GM23338 (cell line): ENCODE results near the gene A2ML1. TPM values are rescaled to one million over a fixed set of nuclear protein-coding genes. Genes with fewer than 3 reads are reported as not detected.

ENCODE experiments used
- ATAC-seq: fragments of 200-7000 bp; cut with Tn5 transposase; 3 replicates; pipeline ENCODE4 v1.9.1; 2020
- DNase-seq: peaks from one replicate; pipeline ENCODE4 v3.0.0-alpha.2; 2015; ENCODE audit warnings: low spot score
- H2AFZ ChIP-seq: fragments of 200-600 bp; sonication (generic); 2 replicates; pipeline ENCODE4 v1.8.0; 2016; ENCODE audit warnings: antibody characterized with exemption, mild to moderate bottlenecking, moderate library complexity
- H3F3A ChIP-seq: fragments of 200-600 bp; sonication (generic); replicated peaks from 2 replicates; pipeline ENCODE4 v1.8.0; 2017; ENCODE audit warnings: antibody characterized with exemption, mixed run types, low read depth
- H3K27ac ChIP-seq: fragments of 200-600 bp; sonication (generic); 2 replicates; pipeline ENCODE4 v1.6.1; 2016; ENCODE audit warnings: low read depth
- H3K27me3 ChIP-seq: fragments of 200-600 bp; sonication (generic); 2 replicates; pipeline ENCODE4 v1.8.0; 2016; ENCODE audit warnings: mild to moderate bottlenecking, mixed run types, moderate library complexity; ENCODE audit not compliant: insufficient read depth
- H3K36me3 ChIP-seq: fragments of 200-600 bp; sonication (generic); 2 replicates; pipeline ENCODE4 v1.8.0; 2016; ENCODE audit warnings: mild to moderate bottlenecking; ENCODE audit not compliant: insufficient read depth
- H3K4me1 ChIP-seq: fragments of 200-600 bp; sonication (generic); 2 replicates; pipeline ENCODE4 v1.8.0; 2016; ENCODE audit warnings: mild to moderate bottlenecking, moderate library complexity; ENCODE audit not compliant: insufficient read depth
- H3K4me2 ChIP-seq: fragments of 200-600 bp; sonication (generic); 2 replicates; pipeline ENCODE4 v1.7.1; 2017; ENCODE audit warnings: mixed run types
- H3K4me3 ChIP-seq: fragments of 200-600 bp; sonication (generic); 2 replicates; pipeline ENCODE4 v1.6.1; 2016; ENCODE audit warnings: mixed run types
- H3K79me2 ChIP-seq: fragments of 200-600 bp; sonication (generic); replicated peaks from 2 replicates; pipeline ENCODE4 v1.8.0; 2017; ENCODE audit warnings: mild to moderate bottlenecking; ENCODE audit not compliant: insufficient read depth
- H3K9me2 ChIP-seq: fragments of 200-600 bp; sonication (generic); 2 replicates; pipeline ENCODE4 v1.8.0; 2017; ENCODE audit not compliant: insufficient read depth
- H4K20me1 ChIP-seq: fragments of 200-600 bp; sonication (generic); replicated peaks from 2 replicates; pipeline ENCODE4 v1.8.0; 2017; ENCODE audit warnings: mild to moderate bottlenecking; ENCODE audit not compliant: insufficient read depth
- H3K27ac Mint-ChIP-seq: 2 replicates; pipeline ENCODE4 v1.8.0; 2020; ENCODE audit warnings: inconsistent platforms, mild to moderate bottlenecking, moderate library complexity, mixed read lengths
- H3K27me3 Mint-ChIP-seq: 3 replicates; pipeline ENCODE4 v1.8.0; 2022; ENCODE audit warnings: low read depth, mild to moderate bottlenecking, moderate library complexity, mixed read lengths, inconsistent platforms; ENCODE audit not compliant: insufficient read depth, poor library complexity
- H3K36me3 Mint-ChIP-seq: 3 replicates; pipeline ENCODE4 v1.8.0; 2021; ENCODE audit warnings: low read depth, mild to moderate bottlenecking, inconsistent platforms, moderate library complexity, mixed read lengths
- H3K4me1 Mint-ChIP-seq: 3 replicates; pipeline ENCODE4 v1.8.0; 2020; ENCODE audit warnings: mild to moderate bottlenecking, inconsistent platforms, mixed read lengths
- H3K4me3 Mint-ChIP-seq: 3 replicates; pipeline ENCODE4 v1.8.0; 2021; ENCODE audit warnings: moderate library complexity, mild to moderate bottlenecking, inconsistent platforms, mixed read lengths
- H3K9me3 Mint-ChIP-seq: 3 replicates; pipeline ENCODE4 v1.8.0; 2020; ENCODE audit warnings: moderate library complexity, mild to moderate bottlenecking, inconsistent platforms, mixed read lengths
- CREB1 ChIP-seq: fragments of 250-450 bp; sonication (Bioruptor Pico); IDR thresholded peaks from 2 replicates; pipeline ENCODE4 v1.5.0; 2020; ENCODE audit warnings: low read depth, mild to moderate bottlenecking, moderate library complexity
- CTCF ChIP-seq, 2 experiments: fragments of 200-600 bp in 1 of 2; sonication (generic) in 1 of 2; conservative IDR thresholded peaks; 2 replicates each; pipeline versions ENCODE4 v1.5.1 to v1.6.1; 2016 to 2017; ENCODE audit warnings: antibody characterized with exemption in 2 of 2, low read depth in 2 of 2, mild to moderate bottlenecking in 2 of 2, moderate library complexity in 1 of 2
- ETS1 ChIP-seq: IDR thresholded peaks from 2 replicates; pipeline ENCODE4 v1.6.1; 2016; ENCODE audit warnings: antibody characterized with exemption
- EZH2 ChIP-seq: fragments of 200-600 bp; sonication (generic); IDR thresholded peaks from one replicate; pipeline ENCODE4 v1.8.0; 2017; ENCODE audit warnings: antibody characterized with exemption, mild to moderate bottlenecking, low read depth; ENCODE audit not compliant: unreplicated experiment
- EZH2phosphoT487 ChIP-seq: fragments of 200-600 bp; sonication (generic); IDR thresholded peaks from one replicate; pipeline ENCODE4 v1.8.1; 2018; ENCODE audit warnings: antibody characterized with exemption; ENCODE audit not compliant: unreplicated experiment
- JUNB ChIP-seq: IDR thresholded peaks from one replicate; pipeline ENCODE4 v1.6.1; 2016; ENCODE audit warnings: antibody characterized with exemption; ENCODE audit not compliant: unreplicated experiment
- NANOG ChIP-seq: IDR thresholded peaks from 2 replicates; pipeline ENCODE4 v1.6.1; 2016; ENCODE audit warnings: antibody characterized with exemption, borderline replicate concordance
- POLR2AphosphoS5 ChIP-seq: IDR thresholded peaks from 2 replicates; pipeline ENCODE4 v1.6.1; 2016; ENCODE audit warnings: antibody characterized with exemption, low read depth
- STAT1 ChIP-seq: IDR thresholded peaks from one replicate; pipeline ENCODE4 v1.6.1; 2016; ENCODE audit warnings: antibody characterized with exemption; ENCODE audit not compliant: unreplicated experiment
- ZNF114 ChIP-seq: fragments of 250-450 bp; sonication (Bioruptor Pico); IDR thresholded peaks from 2 replicates; pipeline ENCODE4 v1.5.0; 2020; ENCODE audit warnings: mild to moderate bottlenecking, moderate library complexity
- ZNF331 ChIP-seq: fragments of 250-450 bp; sonication (Bioruptor Pico); IDR thresholded peaks from 2 replicates; pipeline ENCODE4 v1.5.0; 2020; ENCODE audit warnings: low read depth, mild to moderate bottlenecking, moderate library complexity
- ZNF462 ChIP-seq: fragments of 250-450 bp; sonication (Bioruptor Pico); IDR thresholded peaks from 2 replicates; pipeline ENCODE4 v1.5.0; 2020; ENCODE audit warnings: mild to moderate bottlenecking, moderate library complexity
- polyA plus RNA-seq: library from polyadenylated mRNA; unstranded; fragments of >200 nt; fragmentation: Nextera tagmentation; extraction: Ambion mirVana; gene quantifications from 2 replicates; pipeline ENCODE4 v1.2.1, GENCODE V29; 2016
- total RNA-seq: library from RNA; depleted of rRNA; stranded (reverse); fragments of >200 nt; shearing (Covaris generic); gene quantifications from 2 replicates; pipeline ENCODE4 v1.2.3, GENCODE V29; 2014
- TF ChIP-seq, protein P1 (sequence below): IDR thresholded peaks from one replicate; pipeline ENCODE4 v1.6.1; 2018; ENCODE audit warnings: antibody characterized with exemption; ENCODE audit not compliant: unreplicated experiment

The A2ML1 gene
- total and polyA plus RNA-seq, 2 experiments from 2014 or later = 3.8 to 6.0 TPM

DNA sequence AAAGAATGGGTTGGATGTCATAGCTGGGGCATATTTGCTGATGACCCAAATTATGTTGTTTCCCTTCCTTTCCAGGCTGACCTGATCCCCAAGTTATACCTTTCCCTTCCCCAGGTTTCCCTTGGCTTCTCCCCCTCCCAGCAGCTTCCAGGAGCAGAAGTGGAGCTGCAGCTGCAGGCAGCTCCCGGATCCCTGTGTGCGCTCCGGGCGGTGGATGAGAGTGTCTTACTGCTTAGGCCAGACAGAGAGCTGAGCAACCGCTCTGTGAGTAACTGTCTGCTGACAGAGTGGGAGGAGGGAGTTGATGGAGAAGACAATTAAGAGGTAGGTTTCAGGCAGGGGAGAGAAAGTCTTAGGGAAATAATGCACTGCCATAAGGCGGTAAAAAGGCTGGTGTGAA lies 25.0 kb downstream of the A2ML1 start:
- H3K4me1 ChIP-seq = no peaks in the 10 kb centered on the region
- ATAC-seq (no peak), DNase-seq (no peak)
- TF ChIP-seq ZNF114 (CRISPR knock-in tag) (no peak), NANOG (no peak), EZH2phosphoT487 (no peak), JUNB (no peak), CTCF (conservative IDR thresholded peaks at IDR 0.05; ENCODE audit: low read depth in 2 of 2) (no peak), ZNF331 (CRISPR knock-in tag) (no peak), ETS1 (no peak), EZH2 (no peak), POLR2AphosphoS5 (no peak), CREB1 (CRISPR knock-in tag) (no peak), STAT1 (no peak), ZNF462 (CRISPR knock-in tag) (no peak)
- TF ChIP-seq, protein P1, sequence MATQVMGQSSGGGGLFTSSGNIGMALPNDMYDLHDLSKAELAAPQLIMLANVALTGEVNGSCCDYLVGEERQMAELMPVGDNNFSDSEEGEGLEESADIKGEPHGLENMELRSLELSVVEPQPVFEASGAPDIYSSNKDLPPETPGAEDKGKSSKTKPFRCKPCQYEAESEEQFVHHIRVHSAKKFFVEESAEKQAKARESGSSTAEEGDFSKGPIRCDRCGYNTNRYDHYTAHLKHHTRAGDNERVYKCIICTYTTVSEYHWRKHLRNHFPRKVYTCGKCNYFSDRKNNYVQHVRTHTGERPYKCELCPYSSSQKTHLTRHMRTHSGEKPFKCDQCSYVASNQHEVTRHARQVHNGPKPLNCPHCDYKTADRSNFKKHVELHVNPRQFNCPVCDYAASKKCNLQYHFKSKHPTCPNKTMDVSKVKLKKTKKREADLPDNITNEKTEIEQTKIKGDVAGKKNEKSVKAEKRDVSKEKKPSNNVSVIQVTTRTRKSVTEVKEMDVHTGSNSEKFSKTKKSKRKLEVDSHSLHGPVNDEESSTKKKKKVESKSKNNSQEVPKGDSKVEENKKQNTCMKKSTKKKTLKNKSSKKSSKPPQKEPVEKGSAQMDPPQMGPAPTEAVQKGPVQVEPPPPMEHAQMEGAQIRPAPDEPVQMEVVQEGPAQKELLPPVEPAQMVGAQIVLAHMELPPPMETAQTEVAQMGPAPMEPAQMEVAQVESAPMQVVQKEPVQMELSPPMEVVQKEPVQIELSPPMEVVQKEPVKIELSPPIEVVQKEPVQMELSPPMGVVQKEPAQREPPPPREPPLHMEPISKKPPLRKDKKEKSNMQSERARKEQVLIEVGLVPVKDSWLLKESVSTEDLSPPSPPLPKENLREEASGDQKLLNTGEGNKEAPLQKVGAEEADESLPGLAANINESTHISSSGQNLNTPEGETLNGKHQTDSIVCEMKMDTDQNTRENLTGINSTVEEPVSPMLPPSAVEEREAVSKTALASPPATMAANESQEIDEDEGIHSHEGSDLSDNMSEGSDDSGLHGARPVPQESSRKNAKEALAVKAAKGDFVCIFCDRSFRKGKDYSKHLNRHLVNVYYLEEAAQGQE = no peak
- Mint-ChIP-seq H3K4me3 (no peak overlapping the region), H3K4me1 (peaks cover 7% of the 10 kb centered on the region), H3K36me3 (peaks cover 42% of the 10 kb centered on the region), H3K27ac (no peak overlapping the region), H3K27me3 (peaks cover 7% of the 10 kb centered on the region), H3K9me3 (no peaks in the 10 kb centered on the region)
- H2AFZ ChIP-seq = no peak overlapping the region
- no peaks in the 10 kb centered on the region for H3K79me2 ChIP-seq
- no peaks in the 10 kb centered on the region for H4K20me1 ChIP-seq
- H3K4me2 ChIP-seq = no peak overlapping the region
- H3K27ac ChIP-seq = no peak overlapping the region
- H3K36me3 ChIP-seq = peaks cover 6% of the 10 kb centered on the region; the same call in 1 of the 2 replicates
- H3K9me2 ChIP-seq = no peaks in the 10 kb centered on the region
- no peaks in the 10 kb centered on the region for H3K27me3 ChIP-seq
- no peak overlapping the region for H3K4me3 ChIP-seq
- 0 out of 2 replicates have a peak, but pooled peaks cover 9% of the 10 kb centered on the region for H3F3A ChIP-seq
